Keratinocyte (primary cell): ENCODE results near the gene MGMT. TPM values are rescaled to one million over a fixed set of nuclear protein-coding genes. Genes with fewer than 3 reads are reported as not detected.

ENCODE experiments used
- DNase-seq: peaks from one replicate; pipeline ENCODE4 v3.0.0-alpha.2; 2011; ENCODE audit warnings: low read depth, missing footprints, low spot score
- FAIRE-seq: peaks from 2 replicates; lab custom pipeline; 2011; peaks lifted over from hg19 to GRCh38; lab: Jason Lieb, UNC
- H2AFZ ChIP-seq: 2 replicates; pipeline ENCODE4 v1.6.0; 2012; ENCODE audit warnings: low read length, control low read depth, inconsistent platforms; ENCODE audit not compliant: control insufficient read depth
- H3K27ac ChIP-seq: 2 replicates; pipeline ENCODE4 v1.5.1; 2011; ENCODE audit warnings: low read length; ENCODE audit not compliant: control insufficient read depth, insufficient read depth
- H3K27me3 ChIP-seq: 3 replicates; pipeline ENCODE4 v1.6.0; 2011; ENCODE audit warnings: low read length; ENCODE audit not compliant: control insufficient read depth, insufficient read depth; ENCODE audit errors: extremely low read depth
- H3K36me3 ChIP-seq, 2 experiments: 2 replicates in 1 of 2; 3 replicates in 1 of 2; pipeline ENCODE4 v1.5.1; 2011; ENCODE audit warnings: low read length in 2 of 2, mild to moderate bottlenecking in 1 of 2; ENCODE audit not compliant: control insufficient read depth in 2 of 2, insufficient read depth in 2 of 2; ENCODE audit errors: extremely low read depth in 1 of 2
- H3K4me1 ChIP-seq: 3 replicates; pipeline ENCODE4 v1.5.1; 2011; ENCODE audit warnings: low read length; ENCODE audit not compliant: control insufficient read depth, insufficient read depth; ENCODE audit errors: extremely low read depth
- H3K4me2 ChIP-seq: 3 replicates; pipeline ENCODE4 v1.6.0; 2011; ENCODE audit warnings: low read depth, low read length; ENCODE audit not compliant: control insufficient read depth, insufficient read depth; ENCODE audit errors: extremely low read depth
- H3K4me3 ChIP-seq, 3 experiments: fragments of 200-600 bp in 1 of 3; sonication (generic) in 1 of 3; 2 replicates in 2 of 3; 3 replicates in 1 of 3; pipeline ENCODE4 v1.5.1; 2011 to 2016; ENCODE audit warnings: low read length in 3 of 3, mild to moderate bottlenecking in 3 of 3, control low read depth in 2 of 3, inconsistent platforms in 1 of 3, low read depth in 1 of 3, mixed read lengths in 1 of 3, mixed run types in 1 of 3, moderate library complexity in 1 of 3; ENCODE audit not compliant: control insufficient read depth in 2 of 3, insufficient read depth in 2 of 3; ENCODE audit errors: extremely low read depth in 1 of 3
- H3K79me2 ChIP-seq: 2 replicates; pipeline ENCODE4 v1.6.0; 2012; ENCODE audit warnings: low read length; ENCODE audit not compliant: control insufficient read depth, insufficient read depth
- H3K9ac ChIP-seq: 3 replicates; pipeline ENCODE4 v1.6.0; 2011; ENCODE audit warnings: low read length; ENCODE audit not compliant: control insufficient read depth, insufficient read depth; ENCODE audit errors: extremely low read depth
- H3K9me1 ChIP-seq: 3 replicates; pipeline ENCODE4 v1.6.0; 2011; ENCODE audit warnings: low read length; ENCODE audit not compliant: control insufficient read depth, insufficient read depth; ENCODE audit errors: extremely low read depth
- H3K9me3 ChIP-seq: 2 replicates; pipeline ENCODE4 v1.5.1; 2012; ENCODE audit warnings: low read depth, low read length; ENCODE audit not compliant: control insufficient read depth
- H4K20me1 ChIP-seq: 3 replicates; pipeline ENCODE4 v1.6.0; 2011; ENCODE audit warnings: low read length; ENCODE audit not compliant: control insufficient read depth, insufficient read depth; ENCODE audit errors: extremely low read depth
- CTCF ChIP-seq, 3 experiments: IDR thresholded peaks in 1 of 3; conservative IDR thresholded peaks in 1 of 3; optimal IDR thresholded peaks in 1 of 3; 2 replicates in 2 of 3; 3 replicates in 1 of 3; pipeline versions ENCODE3 to v1.5.1; 2011; ENCODE audit warnings: low read length in 3 of 3, mild to moderate bottlenecking in 3 of 3, moderate library complexity in 2 of 3, control low read depth in 1 of 3, inconsistent platforms in 1 of 3; ENCODE audit not compliant: insufficient read depth in 2 of 3; ENCODE audit errors: extremely low read depth in 1 of 3
- EZH2 ChIP-seq: IDR thresholded peaks from one replicate; pipeline ENCODE4 v1.6.1; 2012; ENCODE audit warnings: inconsistent platforms, mild to moderate bottlenecking, low read length, moderate library complexity
- dilution Hi-C: fragments of 300-500 bp; cut with MboI; formaldehyde crosslinking; loops from one replicate; pipeline ENCODE4 v1.7.0; 2020; ENCODE audit warnings: low sequenced_read_pairs; ENCODE audit not compliant: extremely low pct_ligation_motif_present
- polyA plus RNA-seq, 5 experiments: library from polyadenylated mRNA; depleted of rRNA in 3 of 5; stranded (reverse) in 3 of 5; stranded (forward) in 1 of 5; unstranded in 1 of 5; fragments of >200 nt; gene quantifications; 1 replicate in 1 of 5; 2 replicates in 3 of 5; 3 replicates in 1 of 5; pipeline versions ENCODE4 v1.2.1 to v1.2.3, GENCODE V29; 2011 to 2012; ENCODE audit warnings: missing spikeins in 2 of 5, low read depth in 1 of 5, low replicate concordance in 1 of 5

Gene MGMT
- polyA plus RNA-seq, 1 donor (not counting 4 experiments of a cell fraction or from before 2014, with no cell fraction given): 15.2 TPM

GRCh38 chr10:129706523-129706922 is 239.5 kb downstream of the MGMT start:
- no peak for FAIRE-seq
- Histone ChIP-seq H2AFZ (no peak overlapping the region), H3K4me2 (no peak overlapping the region), H3K9me1 (no peaks in the 10 kb centered on the region), H3K4me3 (no peak overlapping the region), H3K27ac (no peak overlapping the region), H3K36me3 (no peaks in the 10 kb centered on the region), H3K9ac (no peak overlapping the region), H3K27me3 (no peaks in the 10 kb centered on the region), H3K9me3 (no peaks in the 10 kb centered on the region), H3K4me1 (no peaks in the 10 kb centered on the region), H4K20me1 (no peaks in the 10 kb centered on the region), H3K79me2 (no peaks in the 10 kb centered on the region)
- DNase-seq: no peak
- dilution Hi-C loops: no loop called here
- TF ChIP-seq CTCF (optimal IDR thresholded peaks at IDR 0.05 in 1 of 3, IDR thresholded peaks at IDR 0.05 in 1 of 3, conservative IDR thresholded peaks at IDR 0.05 in 1 of 3; ENCODE audit: extremely low read depth in 1 of 3, insufficient read depth in 2 of 3, low read length in 3 of 3): no peak
- TF ChIP-seq EZH2: no peak

GRCh38 chr10:129707406-129708388 is 240.7 kb downstream of the MGMT start:
- H2AFZ ChIP-seq: no peak overlapping the region
- no peak for TF ChIP-seq EZH2
- no peak for TF ChIP-seq CTCF (optimal IDR thresholded peaks at IDR 0.05 in 1 of 3, IDR thresholded peaks at IDR 0.05 in 1 of 3, conservative IDR thresholded peaks at IDR 0.05 in 1 of 3; ENCODE audit: extremely low read depth in 1 of 3, insufficient read depth in 2 of 3, low read length in 3 of 3)
- no peak for DNase-seq
- no peaks in the 10 kb centered on the region for H3K9me3 ChIP-seq
- H3K4me1 ChIP-seq: no peaks in the 10 kb centered on the region
- no peaks in the 10 kb centered on the region for H3K9me1 ChIP-seq
- no peaks in the 10 kb centered on the region for H3K27me3 ChIP-seq
- dilution Hi-C loops: no loop called here
- no peak for FAIRE-seq
- no peaks in the 10 kb centered on the region for H3K36me3 ChIP-seq
- H3K4me2 ChIP-seq: no peak overlapping the region
- no peaks in the 10 kb centered on the region for H4K20me1 ChIP-seq
- no peak overlapping the region for H3K27ac ChIP-seq
- no peaks in the 10 kb centered on the region for H3K79me2 ChIP-seq
- H3K9ac ChIP-seq: no peak overlapping the region
- H3K4me3 ChIP-seq: no peak overlapping the region
